Measurements from ENCODE around the gene RHCE.
"Not testable (repeated sequence)": the region's sequence is repeated elsewhere in the genome, so short reads cannot be mapped to it uniquely, and the experiment has no call there.

- TF ChIP-seq EP300 (IDR thresholded peaks at IDR 0.05; ENCODE audit: low read depth); CTCF (IDR thresholded peaks at IDR 0.05); POLR2A (IDR thresholded peaks at IDR 0.05); POLR2AphosphoS5 (IDR thresholded peaks at IDR 0.05): not testable (repeated sequence)
These were observed at the start of gene RHCE for GRCh38 chr1:25420715-25421114.
